GM03348 (cell line): ENCODE data around the gene TIMELESS.
"Not testable (repeated sequence)": the region's sequence is repeated elsewhere in the genome, so short reads cannot be mapped to it uniquely, and the experiment has no call there.

Experiments
- DNase-seq: peaks from one replicate; pipeline ENCODE4 v3.0.0; 2012; ENCODE audit warnings: low spot score

The TIMELESS gene

GRCh38 chr12:56408799-56409417 lies 40.3 kb downstream of the TIMELESS start:
- DNase-seq = no peak

GRCh38 chr12:56404227-56404626 lies 45.0 kb downstream of the TIMELESS start:
- DNase-seq = not testable (repeated sequence)

GRCh38 chr12:56401612-56402011 lies 47.6 kb downstream of the TIMELESS start:
- not testable (repeated sequence) for DNase-seq

- DNase-seq = not testable (repeated sequence)
Measured at GRCh38 chr12:56401125-56401524, 48.1 kb downstream of the TIMELESS start.

GRCh38 chr12:56399466-56399865 lies 49.8 kb downstream of the TIMELESS start:
- not testable (repeated sequence) for DNase-seq

- DNase-seq = no peak
Measured at GRCh38 chr12:56398324-56398723, 50.9 kb downstream of the TIMELESS start.

GRCh38 chr12:56392331-56392730 lies 56.9 kb downstream of the TIMELESS start:
- DNase-seq = no peak

GRCh38 chr12:56391721-56392120 lies 57.5 kb downstream of the TIMELESS start:
- no peak for DNase-seq

- DNase-seq = no peak
Measured at GRCh38 chr12:56389412-56389811, 59.8 kb downstream of the TIMELESS start.

GRCh38 chr12:56387152-56387736 lies 62.0 kb downstream of the TIMELESS start:
- DNase-seq = peak; percentile 45

GRCh38 chr12:56385873-56386272 lies 63.4 kb downstream of the TIMELESS start:
- DNase-seq = no peak

GRCh38 chr12:56382611-56383010 lies 66.6 kb downstream of the TIMELESS start:
- no peak for DNase-seq

GRCh38 chr12:56377989-56378316 lies 71.3 kb downstream of the TIMELESS start:
- DNase-seq = no peak

GRCh38 chr12:56377310-56377988 lies 71.8 kb downstream of the TIMELESS start:
- peak; percentile 22 for DNase-seq

- DNase-seq = no peak
Measured at GRCh38 chr12:56375598-56376434, 73.4 kb downstream of the TIMELESS start.

GRCh38 chr12:56374726-56375597 lies 74.3 kb downstream of the TIMELESS start:
- no peak for DNase-seq

- DNase-seq = no peak
Measured at GRCh38 chr12:56373515-56373914, 75.7 kb downstream of the TIMELESS start.

- no peak for DNase-seq
Measured at GRCh38 chr12:56366948-56367347, 82.3 kb downstream of the TIMELESS start.
